Measurements from ENCODE around the gene ATG4A. TPM values are rescaled to one million over a fixed set of nuclear protein-coding genes. Genes with fewer than 3 reads are reported as not detected.
A peak's percentile ranks its signal among the peaks of the same experiment; 100 is the strongest.

ATG4A gene
- polyA plus RNA-seq, 3 donors: 6.6 to 16.8 (median 16.6) TPM

GRCh38 chrX:108071578-108071977 lies 20.0 kb upstream of the ATG4A start:
- no peak overlapping the region for H3K9ac ChIP-seq (ENCODE audit: insufficient read depth, low read length, poor library complexity, severe bottlenecking)
- TF ChIP-seq, protein P1, sequence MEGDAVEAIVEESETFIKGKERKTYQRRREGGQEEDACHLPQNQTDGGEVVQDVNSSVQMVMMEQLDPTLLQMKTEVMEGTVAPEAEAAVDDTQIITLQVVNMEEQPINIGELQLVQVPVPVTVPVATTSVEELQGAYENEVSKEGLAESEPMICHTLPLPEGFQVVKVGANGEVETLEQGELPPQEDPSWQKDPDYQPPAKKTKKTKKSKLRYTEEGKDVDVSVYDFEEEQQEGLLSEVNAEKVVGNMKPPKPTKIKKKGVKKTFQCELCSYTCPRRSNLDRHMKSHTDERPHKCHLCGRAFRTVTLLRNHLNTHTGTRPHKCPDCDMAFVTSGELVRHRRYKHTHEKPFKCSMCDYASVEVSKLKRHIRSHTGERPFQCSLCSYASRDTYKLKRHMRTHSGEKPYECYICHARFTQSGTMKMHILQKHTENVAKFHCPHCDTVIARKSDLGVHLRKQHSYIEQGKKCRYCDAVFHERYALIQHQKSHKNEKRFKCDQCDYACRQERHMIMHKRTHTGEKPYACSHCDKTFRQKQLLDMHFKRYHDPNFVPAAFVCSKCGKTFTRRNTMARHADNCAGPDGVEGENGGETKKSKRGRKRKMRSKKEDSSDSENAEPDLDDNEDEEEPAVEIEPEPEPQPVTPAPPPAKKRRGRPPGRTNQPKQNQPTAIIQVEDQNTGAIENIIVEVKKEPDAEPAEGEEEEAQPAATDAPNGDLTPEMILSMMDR (IDR thresholded peaks at IDR 0.05): no peak
- H2AFZ ChIP-seq (ENCODE audit: insufficient read depth, low read depth, low read length, poor library complexity, severe bottlenecking): no peak overlapping the region
- WGBS (ENCODE audit: insufficient coverage): no CpG with 5 or more reads among the region's 1 CpG
- H3K27ac Mint-ChIP-seq: peak overlapping the region in 1 of 7 donors; percentile 3
- no peaks in the 10 kb centered on the region for H3K9me3 Mint-ChIP-seq
- intact Hi-C loops (cut with micrococcal nuclease): no loop called here
- no peaks in the 10 kb centered on the region for H3K9me3 ChIP-seq (replicated peaks in 1 of 2; ENCODE audit: control insufficient read depth in 1 of 2, insufficient read depth in 1 of 2, low read length in 2 of 2)
- no peaks in the 10 kb centered on the region for H3K36me3 Mint-ChIP-seq
- DNase-seq: no peak
- H3K4me1 ChIP-seq (ENCODE audit: control insufficient read depth in 1 of 2, insufficient read depth in 2 of 2, low read length in 2 of 2): no peaks in the 10 kb centered on the region
- H3K4me2 ChIP-seq (replicated peaks; ENCODE audit: extremely low read depth, low read length, poor library complexity, severe bottlenecking): no peak overlapping the region
- no peaks in the 10 kb centered on the region for H3K36me3 ChIP-seq (replicated peaks in 1 of 2; ENCODE audit: control insufficient read depth in 1 of 2, insufficient read depth in 2 of 2, low read length in 2 of 2)
- H3K27me3 ChIP-seq (ENCODE audit: control insufficient read depth in 2 of 2, insufficient read depth in 2 of 2, low read length in 2 of 2): no peaks in the 10 kb centered on the region
- no peaks in the 10 kb centered on the region for H3K79me2 ChIP-seq (ENCODE audit: insufficient read depth, low read length)
- H3K4me3 Mint-ChIP-seq: no peak overlapping the region
- H3K27ac ChIP-seq (ENCODE audit: low read depth in 1 of 2, low read length in 2 of 2): no peak overlapping the region
- no peaks in the 10 kb centered on the region for H3K4me1 Mint-ChIP-seq
- H3K4me3 ChIP-seq (replicated peaks in 1 of 3; ENCODE audit: low read depth in 2 of 3, low read length in 3 of 3): no peak overlapping the region
- no peaks in the 10 kb centered on the region for H4K20me1 ChIP-seq (ENCODE audit: insufficient read depth, low read length)
- peaks cover 0 to 11% (median 2%) of the 10 kb centered on the region in 3 donors for H3K27me3 Mint-ChIP-seq (ENCODE audit: low read depth in 3 of 3)

DNA sequence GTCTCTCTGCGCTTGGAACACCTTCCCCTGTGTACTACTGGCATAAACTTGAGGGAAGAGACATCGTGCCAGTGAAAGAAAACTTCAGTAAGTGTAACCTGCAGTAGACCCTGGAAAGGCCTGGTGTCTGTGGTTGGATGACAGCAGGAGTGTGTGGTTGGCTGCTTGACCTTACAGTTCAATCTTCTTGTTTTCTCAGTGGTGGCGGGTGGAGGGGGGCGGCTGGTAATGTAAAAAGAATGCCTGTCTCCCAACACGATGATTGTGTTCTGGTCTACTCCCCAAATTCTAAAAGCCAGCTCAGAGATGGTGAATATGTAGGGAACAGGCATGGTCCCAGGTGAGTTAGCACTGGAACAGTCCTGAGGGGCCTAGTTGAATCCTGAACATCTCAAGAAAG lies 18.8 kb upstream of the ATG4A start:
- Histone ChIP-seq H2AFZ (ENCODE audit: insufficient read depth, low read depth, low read length, poor library complexity, severe bottlenecking) (no peak overlapping the region), H3K9me3 (replicated peaks in 1 of 2; ENCODE audit: control insufficient read depth in 1 of 2, insufficient read depth in 1 of 2, low read length in 2 of 2) (no peaks in the 10 kb centered on the region), H3K4me3 (replicated peaks in 1 of 3; ENCODE audit: low read depth in 2 of 3, low read length in 3 of 3) (no peak overlapping the region), H3K4me1 (ENCODE audit: control insufficient read depth in 1 of 2, insufficient read depth in 2 of 2, low read length in 2 of 2) (no peaks in the 10 kb centered on the region), H3K9ac (ENCODE audit: insufficient read depth, low read length, poor library complexity, severe bottlenecking) (no peak overlapping the region), H3K36me3 (replicated peaks in 1 of 2; ENCODE audit: control insufficient read depth in 1 of 2, insufficient read depth in 2 of 2, low read length in 2 of 2) (no peaks in the 10 kb centered on the region), H3K27me3 (ENCODE audit: control insufficient read depth in 2 of 2, insufficient read depth in 2 of 2, low read length in 2 of 2) (no peaks in the 10 kb centered on the region), H3K79me2 (ENCODE audit: insufficient read depth, low read length) (no peaks in the 10 kb centered on the region), H3K4me2 (replicated peaks; ENCODE audit: extremely low read depth, low read length, poor library complexity, severe bottlenecking) (no peak overlapping the region), H4K20me1 (ENCODE audit: insufficient read depth, low read length) (no peaks in the 10 kb centered on the region), H3K27ac (ENCODE audit: low read depth in 1 of 2, low read length in 2 of 2) (no peak overlapping the region)
- intact Hi-C loops (cut with micrococcal nuclease): no loop called here
- no peaks in the 10 kb centered on the region for H3K9me3 Mint-ChIP-seq
- TF ChIP-seq, protein P1 (IDR thresholded peaks at IDR 0.05): no peak
- WGBS (ENCODE audit: insufficient coverage): no CpG with 5 or more reads among the region's 5 CpGs
- H3K4me1 Mint-ChIP-seq: no peaks in the 10 kb centered on the region
- no peak overlapping the region for H3K27ac Mint-ChIP-seq
- DNase-seq: no peak
- no peaks in the 10 kb centered on the region for H3K36me3 Mint-ChIP-seq
- H3K27me3 Mint-ChIP-seq (ENCODE audit: low read depth in 3 of 3): peaks cover 0 to 9% (median 2%) of the 10 kb centered on the region in 3 donors
- no peak overlapping the region for H3K4me3 Mint-ChIP-seq

Data from CD14-positive monocyte (primary cell).